GM10847 (cell line): ENCODE results near the gene OBSCN.

Experiments used
- POLR2A ChIP-seq: IDR thresholded peaks from 2 replicates; pipeline ENCODE4 v1.6.1; 2011; ENCODE audit not compliant: insufficient read length; ENCODE audit errors: extremely low read depth

Gene OBSCN

DNA sequence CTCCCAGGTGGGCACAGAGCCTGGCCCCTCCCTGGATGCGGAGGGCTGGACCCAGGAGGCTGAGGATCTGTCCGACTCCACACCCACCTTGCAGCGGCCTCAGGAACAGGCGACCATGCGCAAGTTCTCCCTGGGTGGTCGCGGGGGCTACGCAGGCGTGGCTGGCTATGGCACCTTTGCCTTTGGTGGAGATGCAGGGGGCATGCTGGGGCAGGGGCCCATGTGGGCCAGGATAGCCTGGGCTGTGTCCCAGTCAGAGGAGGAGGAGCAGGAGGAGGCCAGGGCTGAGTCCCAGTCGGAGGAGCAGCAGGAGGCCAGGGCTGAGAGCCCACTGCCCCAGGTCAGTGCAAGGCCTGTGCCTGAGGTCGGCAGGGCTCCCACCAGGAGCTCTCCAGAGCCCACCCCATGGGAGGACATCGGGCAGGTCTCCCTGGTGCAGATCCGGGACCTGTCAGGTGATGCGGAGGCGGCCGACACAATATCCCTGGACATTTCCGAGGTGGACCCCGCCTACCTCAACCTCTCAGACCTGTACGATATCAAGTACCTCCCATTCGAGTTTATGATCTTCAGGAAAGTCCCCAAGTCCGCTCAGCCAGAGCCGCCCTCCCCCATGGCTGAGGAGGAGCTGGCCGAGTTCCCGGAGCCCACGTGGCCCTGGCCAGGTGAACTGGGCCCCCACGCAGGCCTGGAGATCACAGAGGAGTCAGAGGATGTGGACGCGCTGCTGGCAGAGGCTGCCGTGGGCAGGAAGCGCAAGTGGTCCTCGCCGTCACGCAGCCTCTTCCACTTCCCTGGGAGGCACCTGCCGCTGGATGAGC is 164.5 kb downstream of the OBSCN start:
- TF ChIP-seq POLR2A, result no peak

GRCh38 chr1:228373004-228373680 is 165.3 kb downstream of the OBSCN start:
- TF ChIP-seq POLR2A, result no peak

DNA sequence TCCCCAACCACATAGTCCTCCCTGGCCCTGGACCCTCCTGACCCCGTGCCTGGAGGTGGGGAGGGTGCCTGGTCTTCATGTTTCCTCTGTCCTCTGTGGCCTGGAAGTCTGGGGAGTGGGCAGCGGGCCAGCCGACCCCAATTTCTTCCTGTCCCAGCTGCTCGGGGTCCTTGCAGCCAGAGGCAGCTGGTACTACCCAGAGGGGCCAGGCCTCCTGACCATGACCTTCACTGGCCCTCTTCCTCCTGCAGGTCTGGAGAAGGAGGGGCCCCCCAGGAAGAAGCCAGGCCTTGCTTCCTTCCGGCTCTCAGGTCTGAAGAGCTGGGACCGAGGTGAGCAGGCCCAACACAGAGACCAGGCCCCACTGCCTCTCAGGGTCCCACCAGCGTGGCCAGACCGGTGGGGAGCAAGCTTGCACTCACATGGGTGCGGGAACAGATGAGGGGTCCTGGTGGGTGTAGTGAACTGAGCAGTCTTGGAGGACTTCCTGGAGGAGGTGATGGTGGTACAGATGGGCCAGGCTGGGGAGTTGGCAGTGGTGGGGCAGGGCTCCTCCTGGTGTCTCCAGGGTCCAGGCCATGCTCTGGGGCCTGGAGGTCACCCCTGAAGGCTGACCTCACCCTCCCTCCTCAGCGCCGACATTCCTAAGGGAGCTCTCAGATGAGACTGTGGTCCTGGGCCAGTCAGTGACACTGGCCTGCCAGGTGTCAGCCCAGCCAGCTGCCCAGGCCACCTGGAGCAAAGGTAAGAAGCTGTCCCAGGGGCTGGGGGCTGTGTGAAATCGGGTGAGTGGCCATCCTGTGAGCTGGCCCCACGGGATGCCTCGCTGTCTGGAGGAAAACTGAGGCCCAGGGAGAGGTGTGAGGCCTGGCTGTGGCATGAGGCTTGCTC is 166.1 kb downstream of the OBSCN start:
- TF ChIP-seq POLR2A, result no peak

- TF ChIP-seq POLR2A, result no peak
These were observed 167.1 kb downstream of the OBSCN start for GRCh38 chr1:228374711-228375577.

GRCh38 chr1:228375578-228376261 is 167.9 kb downstream of the OBSCN start:
- no peak for TF ChIP-seq POLR2A

- no peak for TF ChIP-seq POLR2A
These were observed 168.4 kb downstream of the OBSCN start for GRCh38 chr1:228376262-228376628.

- TF ChIP-seq POLR2A, result no peak
These were observed 169.1 kb downstream of the OBSCN start for GRCh38 chr1:228376651-228377631.

GRCh38 chr1:228377664-228378089 is 169.8 kb downstream of the OBSCN start:
- no peak for TF ChIP-seq POLR2A

DNA sequence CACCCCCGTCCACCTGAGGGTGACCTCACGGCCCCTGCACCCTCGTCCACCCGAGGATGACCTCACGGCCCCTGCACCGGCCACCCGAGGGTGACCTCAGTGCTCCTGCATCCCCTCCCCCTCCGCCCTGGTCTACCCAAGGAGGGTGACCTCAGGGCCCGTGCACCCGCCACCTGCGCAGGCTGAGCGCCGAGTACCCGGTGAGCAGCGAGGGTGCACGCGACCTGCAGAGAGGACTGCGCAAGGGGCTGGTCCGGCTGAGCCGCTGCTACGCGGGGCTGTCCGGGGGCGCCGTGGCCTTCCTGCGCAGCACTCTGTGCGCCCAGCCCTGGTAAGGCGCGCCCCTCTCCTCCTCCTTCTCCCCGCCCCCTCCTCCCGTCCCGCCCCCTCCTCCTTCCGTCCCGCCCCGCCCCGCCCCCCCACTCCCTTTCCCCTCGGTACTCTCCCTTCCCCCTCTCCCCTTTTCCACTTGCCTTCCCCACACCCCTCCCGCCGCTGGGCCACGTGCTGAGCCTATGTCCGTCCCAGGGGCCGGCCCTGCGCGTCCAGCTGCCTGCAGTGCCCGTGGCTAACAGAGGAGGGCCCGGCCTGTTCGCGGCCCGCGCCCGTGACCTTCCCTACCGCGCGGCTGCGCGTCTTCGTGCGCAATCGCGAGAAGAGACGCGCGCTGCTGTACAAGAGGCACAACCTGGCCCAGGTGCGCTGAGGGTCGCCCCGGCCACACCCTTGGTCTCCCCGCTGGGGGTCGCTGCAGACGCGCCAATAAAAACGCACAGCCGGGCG is 170.4 kb downstream of the OBSCN start:
- TF ChIP-seq POLR2A, result no peak

DNA sequence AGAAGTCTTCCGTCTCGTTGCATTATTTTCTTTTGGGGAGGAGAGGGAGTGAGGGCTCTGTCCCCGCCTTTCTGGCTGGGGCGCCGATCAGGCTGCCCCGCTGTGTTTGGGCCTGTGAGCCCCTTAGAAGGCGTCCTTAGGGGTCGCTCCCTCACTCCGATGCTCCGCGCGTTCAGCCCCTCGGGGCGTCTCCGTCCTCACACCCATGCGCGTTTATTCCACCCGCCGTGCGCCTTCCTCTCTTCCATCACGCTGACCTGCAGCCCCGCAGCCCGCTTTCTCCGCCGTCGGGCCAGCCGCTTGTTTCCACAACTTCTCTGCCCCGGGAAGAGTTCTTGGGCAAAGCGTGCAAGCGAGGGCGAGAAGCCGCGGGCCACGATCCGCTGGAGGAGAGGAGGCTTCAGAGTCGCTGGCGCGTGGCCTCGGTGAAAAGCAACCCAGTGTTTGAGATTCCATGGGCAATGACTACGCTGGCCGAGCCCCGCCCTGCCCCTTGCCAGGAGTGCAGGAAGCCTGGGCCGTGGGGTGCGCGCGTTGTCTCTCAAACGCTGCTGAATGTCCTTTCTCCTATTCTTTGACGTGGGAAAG is 171.1 kb downstream of the OBSCN start:
- no peak for TF ChIP-seq POLR2A

GRCh38 chr1:228379666-228380065 is 171.8 kb downstream of the OBSCN start:
- no peak for TF ChIP-seq POLR2A

GRCh38 chr1:228381356-228381755 is 173.5 kb downstream of the OBSCN start:
- TF ChIP-seq POLR2A, result no peak
